Keratinocyte (primary cell): ENCODE data around the gene ZBTB5. TPM values are rescaled to one million over a fixed set of nuclear protein-coding genes. Genes with fewer than 3 reads are reported as not detected.

Experiments used
- DNase-seq: peaks from one replicate; pipeline ENCODE4 v3.0.0-alpha.2; 2011; ENCODE audit warnings: low read depth, missing footprints, low spot score
- FAIRE-seq: peaks from 2 replicates; lab custom pipeline; 2011; peaks lifted over from hg19 to GRCh38; lab: Jason Lieb, UNC
- H2AFZ ChIP-seq: 2 replicates; pipeline ENCODE4 v1.6.0; 2012; ENCODE audit warnings: low read length, control low read depth, inconsistent platforms; ENCODE audit not compliant: control insufficient read depth
- H3K27ac ChIP-seq: 2 replicates; pipeline ENCODE4 v1.5.1; 2011; ENCODE audit warnings: low read length; ENCODE audit not compliant: control insufficient read depth, insufficient read depth
- H3K27me3 ChIP-seq: 3 replicates; pipeline ENCODE4 v1.6.0; 2011; ENCODE audit warnings: low read length; ENCODE audit not compliant: control insufficient read depth, insufficient read depth; ENCODE audit errors: extremely low read depth
- H3K36me3 ChIP-seq, 2 experiments: 2 replicates in 1 of 2; 3 replicates in 1 of 2; pipeline ENCODE4 v1.5.1; 2011; ENCODE audit warnings: low read length in 2 of 2, mild to moderate bottlenecking in 1 of 2; ENCODE audit not compliant: control insufficient read depth in 2 of 2, insufficient read depth in 2 of 2; ENCODE audit errors: extremely low read depth in 1 of 2
- H3K4me1 ChIP-seq: 3 replicates; pipeline ENCODE4 v1.5.1; 2011; ENCODE audit warnings: low read length; ENCODE audit not compliant: control insufficient read depth, insufficient read depth; ENCODE audit errors: extremely low read depth
- H3K4me2 ChIP-seq: 3 replicates; pipeline ENCODE4 v1.6.0; 2011; ENCODE audit warnings: low read depth, low read length; ENCODE audit not compliant: control insufficient read depth, insufficient read depth; ENCODE audit errors: extremely low read depth
- H3K4me3 ChIP-seq, 3 experiments: fragments of 200-600 bp in 1 of 3; sonication (generic) in 1 of 3; 2 replicates in 2 of 3; 3 replicates in 1 of 3; pipeline ENCODE4 v1.5.1; 2011 to 2016; ENCODE audit warnings: low read length in 3 of 3, mild to moderate bottlenecking in 3 of 3, control low read depth in 2 of 3, inconsistent platforms in 1 of 3, low read depth in 1 of 3, mixed read lengths in 1 of 3, mixed run types in 1 of 3, moderate library complexity in 1 of 3; ENCODE audit not compliant: control insufficient read depth in 2 of 3, insufficient read depth in 2 of 3; ENCODE audit errors: extremely low read depth in 1 of 3
- H3K79me2 ChIP-seq: 2 replicates; pipeline ENCODE4 v1.6.0; 2012; ENCODE audit warnings: low read length; ENCODE audit not compliant: control insufficient read depth, insufficient read depth
- H3K9ac ChIP-seq: 3 replicates; pipeline ENCODE4 v1.6.0; 2011; ENCODE audit warnings: low read length; ENCODE audit not compliant: control insufficient read depth, insufficient read depth; ENCODE audit errors: extremely low read depth
- H3K9me1 ChIP-seq: 3 replicates; pipeline ENCODE4 v1.6.0; 2011; ENCODE audit warnings: low read length; ENCODE audit not compliant: control insufficient read depth, insufficient read depth; ENCODE audit errors: extremely low read depth
- H3K9me3 ChIP-seq: 2 replicates; pipeline ENCODE4 v1.5.1; 2012; ENCODE audit warnings: low read depth, low read length; ENCODE audit not compliant: control insufficient read depth
- H4K20me1 ChIP-seq: 3 replicates; pipeline ENCODE4 v1.6.0; 2011; ENCODE audit warnings: low read length; ENCODE audit not compliant: control insufficient read depth, insufficient read depth; ENCODE audit errors: extremely low read depth
- EZH2 ChIP-seq: IDR thresholded peaks from one replicate; pipeline ENCODE4 v1.6.1; 2012; ENCODE audit warnings: inconsistent platforms, mild to moderate bottlenecking, low read length, moderate library complexity
- dilution Hi-C: fragments of 300-500 bp; cut with MboI; formaldehyde crosslinking; loops from one replicate; pipeline ENCODE4 v1.7.0; 2020; ENCODE audit warnings: low sequenced_read_pairs; ENCODE audit not compliant: extremely low pct_ligation_motif_present
- polyA plus RNA-seq, 5 experiments: library from polyadenylated mRNA; depleted of rRNA in 3 of 5; stranded (reverse) in 3 of 5; stranded (forward) in 1 of 5; unstranded in 1 of 5; fragments of >200 nt; gene quantifications; 1 replicate in 1 of 5; 2 replicates in 3 of 5; 3 replicates in 1 of 5; pipeline versions ENCODE4 v1.2.1 to v1.2.3, GENCODE V29; 2011 to 2012; ENCODE audit warnings: missing spikeins in 2 of 5, low read depth in 1 of 5, low replicate concordance in 1 of 5
- TF ChIP-seq, protein P1 (sequence below), 3 experiments: IDR thresholded peaks in 1 of 3; conservative IDR thresholded peaks in 1 of 3; optimal IDR thresholded peaks in 1 of 3; 2 replicates in 2 of 3; 3 replicates in 1 of 3; pipeline versions ENCODE3 to v1.5.1; 2011; ENCODE audit warnings: low read length in 3 of 3, mild to moderate bottlenecking in 3 of 3, moderate library complexity in 2 of 3, control low read depth in 1 of 3, inconsistent platforms in 1 of 3; ENCODE audit not compliant: insufficient read depth in 2 of 3; ENCODE audit errors: extremely low read depth in 1 of 3

ZBTB5 gene
- polyA plus RNA-seq, 1 donor (not counting 4 experiments of a cell fraction or from before 2014, with no cell fraction given) = 12.6 TPM

DNA sequence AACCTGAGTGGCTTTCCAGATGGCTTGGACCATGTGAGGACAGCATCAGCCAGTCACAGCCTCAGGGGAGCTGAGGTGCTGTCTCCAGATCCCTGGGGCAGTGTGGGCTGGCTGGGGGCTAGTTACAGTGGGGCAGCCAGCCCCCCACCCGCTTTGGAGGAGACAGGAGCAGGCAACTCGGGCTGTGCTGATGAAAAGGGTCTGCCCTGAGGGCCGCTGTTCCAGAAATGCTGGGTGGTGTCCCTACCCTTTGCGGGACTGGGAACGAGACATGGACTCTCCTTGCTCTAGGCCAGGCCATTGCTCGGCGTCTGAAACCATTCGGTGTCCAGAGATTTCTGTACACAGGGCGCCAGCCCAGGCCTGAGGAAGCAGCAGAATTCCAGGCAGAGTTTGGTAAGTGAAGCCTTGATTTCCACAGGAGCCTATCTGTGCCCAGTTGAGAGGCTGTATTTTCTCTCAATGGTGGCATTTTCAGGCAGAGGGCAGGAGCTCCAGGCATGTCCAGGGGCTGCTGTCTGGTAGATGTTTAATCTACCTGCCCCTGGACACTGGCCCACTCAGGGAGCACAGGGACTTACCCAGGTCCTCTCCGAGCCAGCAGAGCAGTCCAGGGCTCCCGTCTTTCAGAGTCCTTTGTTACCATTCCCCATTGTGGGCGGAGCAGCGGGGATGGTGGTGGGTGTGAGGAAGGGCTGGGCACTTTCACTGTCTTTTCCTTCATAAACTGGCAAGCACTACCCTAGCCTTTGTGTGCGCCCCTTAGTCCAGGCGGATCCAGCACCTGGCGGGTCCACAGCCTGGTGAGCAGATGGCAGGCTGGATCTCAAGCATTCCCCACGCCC is 35.6 kb downstream of the ZBTB5 start:
- Histone ChIP-seq H3K27me3 (no peaks in the 10 kb centered on the region), H3K4me3 (no peak overlapping the region), H3K4me1 (peaks cover 11% of the 10 kb centered on the region), H3K9me1 (no peaks in the 10 kb centered on the region), H4K20me1 (no peaks in the 10 kb centered on the region), H3K27ac (no peak overlapping the region), H3K4me2 (no peak overlapping the region), H3K36me3 (peaks cover 52 to 54% of the 10 kb centered on the region in 2 experiments), H3K9me3 (no peaks in the 10 kb centered on the region), H2AFZ (no peak overlapping the region), H3K9ac (no peak overlapping the region), H3K79me2 (peaks cover 11% of the 10 kb centered on the region)
- DNase-seq (no peak), FAIRE-seq (no peak)
- TF ChIP-seq, protein P1, sequence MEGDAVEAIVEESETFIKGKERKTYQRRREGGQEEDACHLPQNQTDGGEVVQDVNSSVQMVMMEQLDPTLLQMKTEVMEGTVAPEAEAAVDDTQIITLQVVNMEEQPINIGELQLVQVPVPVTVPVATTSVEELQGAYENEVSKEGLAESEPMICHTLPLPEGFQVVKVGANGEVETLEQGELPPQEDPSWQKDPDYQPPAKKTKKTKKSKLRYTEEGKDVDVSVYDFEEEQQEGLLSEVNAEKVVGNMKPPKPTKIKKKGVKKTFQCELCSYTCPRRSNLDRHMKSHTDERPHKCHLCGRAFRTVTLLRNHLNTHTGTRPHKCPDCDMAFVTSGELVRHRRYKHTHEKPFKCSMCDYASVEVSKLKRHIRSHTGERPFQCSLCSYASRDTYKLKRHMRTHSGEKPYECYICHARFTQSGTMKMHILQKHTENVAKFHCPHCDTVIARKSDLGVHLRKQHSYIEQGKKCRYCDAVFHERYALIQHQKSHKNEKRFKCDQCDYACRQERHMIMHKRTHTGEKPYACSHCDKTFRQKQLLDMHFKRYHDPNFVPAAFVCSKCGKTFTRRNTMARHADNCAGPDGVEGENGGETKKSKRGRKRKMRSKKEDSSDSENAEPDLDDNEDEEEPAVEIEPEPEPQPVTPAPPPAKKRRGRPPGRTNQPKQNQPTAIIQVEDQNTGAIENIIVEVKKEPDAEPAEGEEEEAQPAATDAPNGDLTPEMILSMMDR (optimal IDR thresholded peaks at IDR 0.05 in 1 of 3, IDR thresholded peaks at IDR 0.05 in 1 of 3, conservative IDR thresholded peaks at IDR 0.05 in 1 of 3; ENCODE audit: extremely low read depth in 1 of 3, insufficient read depth in 2 of 3, low read length in 3 of 3) = no peak
- TF ChIP-seq EZH2 = no peak
- dilution Hi-C loops = no loop called here

DNA sequence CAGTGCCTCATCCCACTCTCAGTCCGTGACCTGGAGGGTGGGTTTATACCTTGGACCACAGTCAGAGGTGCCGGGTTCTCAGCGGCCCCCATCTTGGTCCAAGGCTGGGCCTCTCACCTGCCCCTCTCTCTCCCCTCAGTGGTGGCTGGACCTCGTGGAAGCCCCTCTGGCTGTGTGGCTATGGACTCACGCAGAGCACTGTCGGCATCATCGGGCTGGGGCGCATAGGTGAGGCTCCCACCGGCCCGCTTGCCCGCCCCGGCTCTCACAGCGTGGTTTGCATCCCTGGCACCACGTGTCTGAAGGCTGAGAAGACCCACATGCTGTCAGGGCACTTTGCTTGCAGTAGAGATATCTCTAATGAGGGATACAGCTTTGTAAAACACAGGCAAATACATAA is 36.9 kb downstream of the ZBTB5 start:
- Histone ChIP-seq H3K9ac (no peak overlapping the region), H3K4me2 (no peak overlapping the region), H3K4me1 (peaks cover 24% of the 10 kb centered on the region), H3K4me3 (no peak overlapping the region), H3K36me3 (peaks cover 42 to 46% of the 10 kb centered on the region in 2 experiments), H4K20me1 (no peaks in the 10 kb centered on the region), H3K9me3 (no peaks in the 10 kb centered on the region), H3K79me2 (peaks cover 24% of the 10 kb centered on the region), H2AFZ (no peak overlapping the region), H3K27ac (no peak overlapping the region), H3K9me1 (no peaks in the 10 kb centered on the region), H3K27me3 (no peaks in the 10 kb centered on the region)
- dilution Hi-C loops = no loop called here
- no peak for TF ChIP-seq EZH2
- TF ChIP-seq, protein P1 (optimal IDR thresholded peaks at IDR 0.05 in 1 of 3, IDR thresholded peaks at IDR 0.05 in 1 of 3, conservative IDR thresholded peaks at IDR 0.05 in 1 of 3; ENCODE audit: extremely low read depth in 1 of 3, insufficient read depth in 2 of 3, low read length in 3 of 3) = no peak
- FAIRE-seq (no peak), DNase-seq (no peak)
